Measurements from ENCODE around the gene AHCTF1.
"Not testable (repeated sequence)": the region's sequence is repeated elsewhere in the genome, so short reads cannot be mapped to it uniquely, and the experiment has no call there.

Gene AHCTF1

GRCh38 chr1:246814890-246815289 is 116.9 kb downstream of the AHCTF1 start:
- DNase-seq: no peak
- H3K4me1 ChIP-seq (ENCODE audit: control extremely low read depth in 1 of 4, control insufficient read depth in 4 of 4, insufficient read depth in 4 of 4, low read length in 3 of 4): peaks cover 0 to 14% (median 10%) of the 10 kb centered on the region in 4 experiments
- CTCF ChIA-PET: interaction anchor here (1.1 kb wide), 1 partner anchor 8 kb away, joined by 3 read pairs; no protein-coding TSS in a partner anchor
- POLR2A ChIA-PET: interaction anchor here (0.7 kb wide), 1 partner anchor 346 kb away, joined by 3 read pairs; no protein-coding TSS in a partner anchor
- H3K4me3 ChIP-seq (ENCODE audit: control insufficient read depth in 1 of 7, extremely low read depth in 1 of 7, insufficient read depth in 4 of 7, low read depth in 2 of 7, low read length in 6 of 7): no peak overlapping the region
- 97% methylated on average over 10 of the region's 13 CpGs for WGBS (ENCODE audit: insufficient coverage)
- H3K27ac ChIP-seq (ENCODE audit: insufficient read depth in 1 of 2, low read depth in 1 of 2, low read length in 2 of 2, poor library complexity in 1 of 2, severe bottlenecking in 2 of 2): no peak overlapping the region
- no peaks in the 10 kb centered on the region for H3K27me3 ChIP-seq (replicated peaks in 2 of 5; ENCODE audit: control insufficient read depth in 4 of 5, insufficient read depth in 5 of 5, low read length in 4 of 5)
- no peaks in the 10 kb centered on the region for H3K36me3 ChIP-seq (ENCODE audit: control insufficient read depth in 4 of 4, insufficient read depth in 4 of 4, low read length in 3 of 4)
- H3K9me3 ChIP-seq (ENCODE audit: control extremely low read depth in 1 of 5, control insufficient read depth in 4 of 5, insufficient read depth in 2 of 5, low read depth in 1 of 5, low read length in 4 of 5): no peaks in the 10 kb centered on the region

- POLR2A ChIA-PET; CTCF ChIA-PET; H3K4me3 ChIP-seq (ENCODE audit: control insufficient read depth in 1 of 7, extremely low read depth in 1 of 7, insufficient read depth in 4 of 7, low read depth in 2 of 7, low read length in 6 of 7); H3K36me3 ChIP-seq (ENCODE audit: control insufficient read depth in 4 of 4, insufficient read depth in 4 of 4, low read length in 3 of 4); H3K27ac ChIP-seq (ENCODE audit: insufficient read depth in 1 of 2, low read depth in 1 of 2, low read length in 2 of 2, poor library complexity in 1 of 2, severe bottlenecking in 2 of 2); DNase-seq; H3K27me3 ChIP-seq (replicated peaks in 2 of 5; ENCODE audit: control insufficient read depth in 4 of 5, insufficient read depth in 5 of 5, low read length in 4 of 5); H3K9me3 ChIP-seq (ENCODE audit: control extremely low read depth in 1 of 5, control insufficient read depth in 4 of 5, insufficient read depth in 2 of 5, low read depth in 1 of 5, low read length in 4 of 5): not testable (repeated sequence)
- peaks cover 0 to 14% (median 10%) of the 10 kb centered on the region in 4 experiments for H3K4me1 ChIP-seq (ENCODE audit: control extremely low read depth in 1 of 4, control insufficient read depth in 4 of 4, insufficient read depth in 4 of 4, low read length in 3 of 4)
- 100% methylated on average over 2 of the region's 4 CpGs for WGBS (ENCODE audit: insufficient coverage)
Measured at GRCh38 chr1:246813325-246813724, 118.4 kb downstream of the AHCTF1 start.

GRCh38 chr1:246811985-246812384 is 119.8 kb downstream of the AHCTF1 start:
- CTCF ChIA-PET: interaction anchor here (1.3 kb wide), 1 partner anchor 10 kb away, joined by 5 read pairs; no protein-coding TSS in a partner anchor
- H3K36me3 ChIP-seq (ENCODE audit: control insufficient read depth in 4 of 4, insufficient read depth in 4 of 4, low read length in 3 of 4): no peaks in the 10 kb centered on the region
- H3K27me3 ChIP-seq (replicated peaks in 2 of 5; ENCODE audit: control insufficient read depth in 4 of 5, insufficient read depth in 5 of 5, low read length in 4 of 5): no peaks in the 10 kb centered on the region
- no peak overlapping the region for H3K27ac ChIP-seq (ENCODE audit: insufficient read depth in 1 of 2, low read depth in 1 of 2, low read length in 2 of 2, poor library complexity in 1 of 2, severe bottlenecking in 2 of 2)
- H3K4me3 ChIP-seq (ENCODE audit: control insufficient read depth in 1 of 7, extremely low read depth in 1 of 7, insufficient read depth in 4 of 7, low read depth in 2 of 7, low read length in 6 of 7): no peak overlapping the region
- WGBS (ENCODE audit: insufficient coverage): no CpG with 5 or more reads among the region's 3 CpGs
- POLR2A ChIA-PET: no interaction called here
- H3K9me3 ChIP-seq (ENCODE audit: control extremely low read depth in 1 of 5, control insufficient read depth in 4 of 5, insufficient read depth in 2 of 5, low read depth in 1 of 5, low read length in 4 of 5): no peaks in the 10 kb centered on the region
- DNase-seq: no peak
- H3K4me1 ChIP-seq (ENCODE audit: control extremely low read depth in 1 of 4, control insufficient read depth in 4 of 4, insufficient read depth in 4 of 4, low read length in 3 of 4): peaks cover 0 to 14% (median 10%) of the 10 kb centered on the region in 4 experiments

GRCh38 chr1:246809473-246809872 is 122.3 kb downstream of the AHCTF1 start:
- DNase-seq: no peak
- no peaks in the 10 kb centered on the region for H3K36me3 ChIP-seq (ENCODE audit: control insufficient read depth in 4 of 4, insufficient read depth in 4 of 4, low read length in 3 of 4)
- CTCF ChIA-PET: interaction anchor here (0.7 to 1.7 kb wide), 6 partner anchors 12 to 98 kb away, joined by 3 to 7 read pairs (median 4); no protein-coding TSS in a partner anchor
- no peak overlapping the region for H3K4me3 ChIP-seq (ENCODE audit: control insufficient read depth in 1 of 7, extremely low read depth in 1 of 7, insufficient read depth in 4 of 7, low read depth in 2 of 7, low read length in 6 of 7)
- H3K9me3 ChIP-seq (ENCODE audit: control extremely low read depth in 1 of 5, control insufficient read depth in 4 of 5, insufficient read depth in 2 of 5, low read depth in 1 of 5, low read length in 4 of 5): no peaks in the 10 kb centered on the region
- WGBS (ENCODE audit: insufficient coverage): 100% methylated on average over 2 of the region's 6 CpGs
- H3K27ac ChIP-seq (ENCODE audit: insufficient read depth in 1 of 2, low read depth in 1 of 2, low read length in 2 of 2, poor library complexity in 1 of 2, severe bottlenecking in 2 of 2): no peak overlapping the region
- no peaks in the 10 kb centered on the region for H3K4me1 ChIP-seq (ENCODE audit: control extremely low read depth in 1 of 4, control insufficient read depth in 4 of 4, insufficient read depth in 4 of 4, low read length in 3 of 4)
- no peaks in the 10 kb centered on the region for H3K27me3 ChIP-seq (replicated peaks in 2 of 5; ENCODE audit: control insufficient read depth in 4 of 5, insufficient read depth in 5 of 5, low read length in 4 of 5)
- POLR2A ChIA-PET: no interaction called here

GRCh38 chr1:246805135-246805716 is 126.5 kb downstream of the AHCTF1 start:
- H3K4me3 ChIP-seq (ENCODE audit: control insufficient read depth in 1 of 7, extremely low read depth in 1 of 7, insufficient read depth in 4 of 7, low read depth in 2 of 7, low read length in 6 of 7): no peak overlapping the region
- whole genome bisulfite sequencing (ENCODE audit: insufficient coverage): 80% methylated on average over 4 of the region's 10 CpGs
- H3K36me3 ChIP-seq (ENCODE audit: control insufficient read depth in 4 of 4, insufficient read depth in 4 of 4, low read length in 3 of 4): no peaks in the 10 kb centered on the region
- H3K27ac ChIP-seq (ENCODE audit: insufficient read depth in 1 of 2, low read depth in 1 of 2, low read length in 2 of 2, poor library complexity in 1 of 2, severe bottlenecking in 2 of 2): no peak overlapping the region
- H3K4me1 ChIP-seq (ENCODE audit: control extremely low read depth in 1 of 4, control insufficient read depth in 4 of 4, insufficient read depth in 4 of 4, low read length in 3 of 4): no peaks in the 10 kb centered on the region
- DNase-seq: no peak
- POLR2A ChIA-PET: no interaction called here
- peaks cover 0 to 4% (median 0%) of the 10 kb centered on the region in 5 experiments for H3K9me3 ChIP-seq (ENCODE audit: control extremely low read depth in 1 of 5, control insufficient read depth in 4 of 5, insufficient read depth in 2 of 5, low read depth in 1 of 5, low read length in 4 of 5)
- CTCF ChIA-PET: interaction anchor here (1.7 kb wide), 1 partner anchor 24 kb away, joined by 5 read pairs; no protein-coding TSS in a partner anchor
- no peaks in the 10 kb centered on the region for H3K27me3 ChIP-seq (replicated peaks in 2 of 5; ENCODE audit: control insufficient read depth in 4 of 5, insufficient read depth in 5 of 5, low read length in 4 of 5)

- Histone ChIP-seq H3K27ac (ENCODE audit: insufficient read depth in 1 of 2, low read depth in 1 of 2, low read length in 2 of 2, poor library complexity in 1 of 2, severe bottlenecking in 2 of 2) (no peak overlapping the region), H3K9me3 (ENCODE audit: control extremely low read depth in 1 of 5, control insufficient read depth in 4 of 5, insufficient read depth in 2 of 5, low read depth in 1 of 5, low read length in 4 of 5) (peaks cover 0 to 4% (median 0%) of the 10 kb centered on the region in 5 experiments), H3K4me3 (ENCODE audit: control insufficient read depth in 1 of 7, extremely low read depth in 1 of 7, insufficient read depth in 4 of 7, low read depth in 2 of 7, low read length in 6 of 7) (no peak overlapping the region), H3K4me1 (ENCODE audit: control extremely low read depth in 1 of 4, control insufficient read depth in 4 of 4, insufficient read depth in 4 of 4, low read length in 3 of 4) (no peaks in the 10 kb centered on the region), H3K36me3 (ENCODE audit: control insufficient read depth in 4 of 4, insufficient read depth in 4 of 4, low read length in 3 of 4) (no peaks in the 10 kb centered on the region), H3K27me3 (replicated peaks in 2 of 5; ENCODE audit: control insufficient read depth in 4 of 5, insufficient read depth in 5 of 5, low read length in 4 of 5) (no peaks in the 10 kb centered on the region)
- ChIA-PET CTCF (interaction anchor here (1.1 kb wide), 1 partner anchor 115 kb away, joined by 3 read pairs; no protein-coding TSS in a partner anchor), POLR2A (no interaction called here)
- DNase-seq: no peak
- 100% methylated on average over 3 of the region's 5 CpGs for WGBS (ENCODE audit: insufficient coverage)
Measured at GRCh38 chr1:246803883-246804282, 127.9 kb downstream of the AHCTF1 start.

- Histone ChIP-seq H3K4me1 (ENCODE audit: control extremely low read depth in 1 of 4, control insufficient read depth in 4 of 4, insufficient read depth in 4 of 4, low read length in 3 of 4) (no peaks in the 10 kb centered on the region), H3K4me3 (ENCODE audit: control insufficient read depth in 1 of 7, extremely low read depth in 1 of 7, insufficient read depth in 4 of 7, low read depth in 2 of 7, low read length in 6 of 7) (no peak overlapping the region), H3K27me3 (replicated peaks in 2 of 5; ENCODE audit: control insufficient read depth in 4 of 5, insufficient read depth in 5 of 5, low read length in 4 of 5) (no peaks in the 10 kb centered on the region), H3K9me3 (ENCODE audit: control extremely low read depth in 1 of 5, control insufficient read depth in 4 of 5, insufficient read depth in 2 of 5, low read depth in 1 of 5, low read length in 4 of 5) (peaks cover 0 to 4% (median 0%) of the 10 kb centered on the region in 5 experiments), H3K27ac (ENCODE audit: insufficient read depth in 1 of 2, low read depth in 1 of 2, low read length in 2 of 2, poor library complexity in 1 of 2, severe bottlenecking in 2 of 2) (no peak overlapping the region), H3K36me3 (ENCODE audit: control insufficient read depth in 4 of 4, insufficient read depth in 4 of 4, low read length in 3 of 4) (no peaks in the 10 kb centered on the region)
- CTCF ChIA-PET: interaction anchor here (1.1 kb wide), 1 partner anchor 115 kb away, joined by 3 read pairs; no protein-coding TSS in a partner anchor
- no peak for DNase-seq
- POLR2A ChIA-PET: no interaction called here
- 98% methylated on average over 5 of the region's 6 CpGs for WGBS (ENCODE audit: insufficient coverage)
Measured at GRCh38 chr1:246803373-246803772, 128.4 kb downstream of the AHCTF1 start.
